ENCODE data around the gene ELOF1.
A peak's percentile ranks its signal among the peaks of the same experiment; 100 is the strongest.
"Not testable (repeated sequence)": the region's sequence is repeated elsewhere in the genome, so short reads cannot be mapped to it uniquely, and the experiment has no call there.

The ELOF1 gene

GRCh38 chr19:11566164-11566563 is 7.1 kb upstream of the ELOF1 start:
- DNase-seq: peak in 1 of 2 donors; percentile 40

- DNase-seq: not testable (repeated sequence)
These were observed 6.6 kb upstream of the ELOF1 start for GRCh38 chr19:11565649-11565980.

- DNase-seq: not testable (repeated sequence)
These were observed 5.2 kb upstream of the ELOF1 start for GRCh38 chr19:11564082-11564807.

GRCh38 chr19:11563532-11563931 is 4.5 kb upstream of the ELOF1 start:
- DNase-seq: no peak

- peak; percentile 81 to 82 for DNase-seq
These were observed 1.5 kb upstream of the ELOF1 start for GRCh38 chr19:11560404-11561051.

- no peak for DNase-seq
These were observed 2.2 kb downstream of the ELOF1 start for GRCh38 chr19:11556634-11557420.

GRCh38 chr19:11555246-11555645 is 3.8 kb downstream of the ELOF1 start:
- no peak for DNase-seq

- no peak for DNase-seq
These were observed 4.9 kb downstream of the ELOF1 start for GRCh38 chr19:11554160-11554559.

GRCh38 chr19:11552666-11553372 is 6.2 kb downstream of the ELOF1 start:
- no peak for DNase-seq

GRCh38 chr19:11551603-11552235 is 7.3 kb downstream of the ELOF1 start:
- no peak for DNase-seq

- DNase-seq: no peak
These were observed 8.8 kb downstream of the ELOF1 start for GRCh38 chr19:11550265-11550664.

- DNase-seq: no peak
These were observed 9.6 kb downstream of the ELOF1 start for GRCh38 chr19:11549386-11549953.

GRCh38 chr19:11547929-11548700 is 10.9 kb downstream of the ELOF1 start:
- no peak for DNase-seq

- DNase-seq: no peak
These were observed 17.8 kb downstream of the ELOF1 start for GRCh38 chr19:11541238-11541637.

GRCh38 chr19:11540645-11541044 is 18.4 kb downstream of the ELOF1 start:
- DNase-seq: no peak

- DNase-seq: no peak
These were observed 19.3 kb downstream of the ELOF1 start for GRCh38 chr19:11539495-11540365.

GRCh38 chr19:11538232-11539036 is 20.6 kb downstream of the ELOF1 start, which contains the start of gene CNN1:
TSS of gene CNN1 (plus strand) at chr19:11538851. CDS start at chr19:11538928, 77 bp downstream.
- DNase-seq: no peak

- peak; percentile 85 to 95 for DNase-seq
These were observed 23.0 kb downstream of the ELOF1 start for GRCh38 chr19:11535792-11536595.
